Left hindlimb (tissue), 1 donor: ENCODE measurements around the gene SRSF12.
"Not testable (repeated sequence)": the region's sequence is repeated elsewhere in the genome, so short reads cannot be mapped to it uniquely, and the experiment has no call there.

Experiments
- DNase-seq: peaks from one replicate; pipeline ENCODE4 v3.0.0-alpha.2; 2018

SRSF12 gene

GRCh38 chr6:89069536-89070163, 48.2 kb downstream of the SRSF12 start:
- no peak for DNase-seq

- DNase-seq = no peak
Measured at GRCh38 chr6:89068695-89069094, 49.2 kb downstream of the SRSF12 start.

DNA sequence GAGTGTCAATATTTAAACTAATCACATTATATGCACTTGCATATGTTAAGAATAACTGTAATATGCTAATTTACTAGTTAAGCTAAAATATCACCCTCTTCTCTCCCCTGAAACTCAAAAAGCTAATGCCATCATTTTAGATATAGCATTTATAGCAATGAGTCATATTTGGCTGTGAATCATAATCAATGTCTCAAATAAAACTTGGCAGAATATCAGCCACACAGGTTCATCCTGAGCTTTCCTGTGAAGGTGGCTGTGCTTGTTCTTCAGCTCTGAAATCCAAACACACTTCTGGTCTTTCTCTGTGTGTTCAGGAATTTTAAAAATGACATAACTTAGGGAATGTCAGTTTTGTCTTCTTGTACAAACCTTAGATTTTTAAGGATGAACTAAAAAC, 50.1 kb downstream of the SRSF12 start:
- DNase-seq = no peak

DNA sequence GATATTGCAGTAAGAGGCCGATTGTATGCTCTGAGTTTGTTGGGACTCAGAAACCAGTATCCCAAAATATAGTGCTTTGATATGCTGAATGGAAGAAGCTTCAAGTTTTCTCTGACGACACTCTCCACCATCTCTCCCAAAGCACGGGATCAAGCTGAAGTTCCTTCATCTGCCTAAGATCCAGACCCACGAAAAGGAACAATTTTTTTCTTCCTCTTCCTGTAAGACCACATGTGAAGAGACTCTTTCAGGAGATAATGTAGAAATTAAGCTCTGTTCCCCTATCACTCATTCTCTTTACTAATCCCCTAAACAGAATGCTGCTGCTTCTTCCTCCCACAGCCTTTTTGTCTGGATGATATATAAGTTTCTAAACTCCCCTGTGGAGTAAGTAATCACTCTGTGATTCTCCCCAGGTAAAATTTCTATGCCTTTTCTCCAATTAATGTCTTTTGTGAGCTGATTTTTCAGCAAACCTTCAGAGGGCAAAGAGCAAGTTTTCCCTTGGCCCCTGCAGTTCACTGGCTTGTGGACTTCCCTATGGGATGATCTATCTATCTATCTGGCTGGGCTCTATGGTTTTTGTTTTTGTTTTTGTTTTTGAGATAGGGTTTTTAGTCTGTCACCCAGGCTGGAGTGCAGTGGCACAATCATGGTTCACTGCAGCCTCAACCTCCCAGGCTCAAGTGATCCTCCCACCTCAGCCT, 50.8 kb downstream of the SRSF12 start:
- no peak for DNase-seq

DNA sequence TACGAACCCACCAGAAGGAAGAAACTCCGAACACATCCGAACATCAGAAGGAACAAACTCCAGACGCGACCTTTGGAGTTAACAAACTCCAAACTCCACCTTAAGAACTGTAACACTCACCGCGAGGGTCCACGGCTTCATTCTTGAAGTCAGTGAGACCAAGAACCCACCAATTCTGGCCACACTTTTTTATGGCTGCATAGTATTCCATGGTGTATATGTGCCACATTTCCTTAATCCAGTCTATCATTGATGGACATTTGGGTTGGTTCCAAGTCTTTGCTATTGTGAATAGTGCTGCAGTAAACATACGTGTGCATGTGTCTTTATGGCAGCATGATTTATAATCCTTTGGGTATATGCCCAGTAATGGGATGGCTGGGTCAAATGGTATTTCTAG, 51.8 kb downstream of the SRSF12 start:
- DNase-seq = not testable (repeated sequence)

- DNase-seq = not testable (repeated sequence)
Measured at GRCh38 chr6:89064931-89065330, 52.9 kb downstream of the SRSF12 start.

- DNase-seq = no peak
Measured at GRCh38 chr6:89063881-89064280, 54.0 kb downstream of the SRSF12 start.

DNA sequence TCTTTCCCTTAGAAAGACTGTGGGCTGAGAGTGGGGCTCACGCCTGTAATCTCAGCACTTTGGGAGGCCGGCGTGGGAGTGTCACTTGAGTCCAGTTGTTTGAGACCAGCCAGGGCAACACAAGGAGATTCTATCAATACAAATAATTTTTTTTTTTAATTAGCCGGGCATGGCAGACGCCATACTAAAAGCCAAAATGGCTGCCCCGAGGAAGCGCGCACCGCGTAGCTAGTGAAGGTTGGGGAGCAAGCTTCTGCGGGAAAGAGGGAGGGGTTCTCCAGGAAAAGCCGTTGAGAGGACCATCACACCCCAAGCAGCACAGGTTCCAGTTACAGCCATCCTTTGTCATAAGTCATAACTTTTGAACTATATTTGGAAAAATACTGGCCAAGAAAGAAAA, 58.6 kb downstream of the SRSF12 start:
- no peak for DNase-seq

- DNase-seq = no peak
Measured at GRCh38 chr6:89058627-89059026, 59.2 kb downstream of the SRSF12 start.

DNA sequence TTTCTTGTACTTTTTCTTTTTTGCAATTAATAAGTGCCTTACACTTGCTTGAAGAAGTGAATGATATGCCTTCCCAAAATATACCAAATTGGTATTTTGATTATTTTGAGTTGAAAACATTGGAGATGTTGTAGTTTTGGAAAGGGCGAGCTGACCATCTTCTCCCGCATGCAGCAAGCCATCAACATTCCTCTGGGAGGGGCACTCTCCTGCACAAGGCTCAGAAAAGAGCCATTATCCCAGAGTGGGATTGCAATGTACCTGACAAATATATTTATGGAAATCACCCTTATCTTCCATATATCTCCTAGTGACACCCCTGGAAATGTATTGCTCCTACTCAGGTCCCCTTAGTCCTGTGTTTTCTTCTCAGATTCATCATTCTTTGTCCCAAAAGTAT, 60.1 kb downstream of the SRSF12 start:
- no peak for DNase-seq

GRCh38 chr6:89054208-89054607, 63.7 kb downstream of the SRSF12 start:
- DNase-seq = no peak

DNA sequence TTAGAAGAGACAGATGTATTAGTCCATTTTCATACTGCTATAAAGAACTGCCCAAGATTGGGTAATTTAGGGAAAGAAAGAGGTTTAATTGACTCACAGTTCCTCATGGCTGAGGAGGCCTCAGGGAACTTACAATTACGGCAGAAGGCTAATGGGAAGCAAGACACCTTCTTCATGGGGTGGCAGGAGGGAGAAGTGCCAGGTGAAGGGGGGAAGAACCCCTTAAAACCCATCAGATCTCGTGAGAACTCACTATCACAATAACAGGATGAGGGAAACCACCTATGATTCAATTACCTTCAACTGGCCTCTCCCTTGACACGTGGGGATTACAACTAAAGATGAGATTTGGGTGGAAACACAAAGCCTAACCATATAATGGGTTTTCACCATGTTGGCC, 66.2 kb downstream of the SRSF12 start:
- DNase-seq = no peak

- no peak for DNase-seq
Measured at GRCh38 chr6:89050697-89051096, 67.2 kb downstream of the SRSF12 start.

DNA sequence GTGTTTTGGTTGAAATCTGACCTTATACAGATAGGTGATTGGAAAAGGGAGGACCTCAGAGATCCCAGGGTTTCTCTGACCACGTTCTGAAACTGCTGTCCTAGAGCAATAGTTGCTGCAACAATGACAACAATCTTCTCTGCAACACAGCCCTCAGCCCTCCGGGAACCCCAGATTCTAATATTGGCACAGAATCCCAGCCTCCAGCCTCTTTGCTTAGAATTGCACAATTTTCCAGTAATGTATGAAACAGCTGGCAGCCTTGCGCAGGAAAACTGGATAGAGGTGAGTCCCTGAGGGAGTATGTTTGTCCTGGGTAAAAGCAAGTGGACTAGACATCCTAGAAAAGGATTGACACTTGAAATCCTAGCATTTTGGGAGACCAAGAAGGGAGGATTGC, 67.7 kb downstream of the SRSF12 start:
- DNase-seq = no peak

- no peak for DNase-seq
Measured at GRCh38 chr6:89048985-89049384, 68.9 kb downstream of the SRSF12 start.

GRCh38 chr6:89048288-89048923, 69.5 kb downstream of the SRSF12 start:
- no peak for DNase-seq

DNA sequence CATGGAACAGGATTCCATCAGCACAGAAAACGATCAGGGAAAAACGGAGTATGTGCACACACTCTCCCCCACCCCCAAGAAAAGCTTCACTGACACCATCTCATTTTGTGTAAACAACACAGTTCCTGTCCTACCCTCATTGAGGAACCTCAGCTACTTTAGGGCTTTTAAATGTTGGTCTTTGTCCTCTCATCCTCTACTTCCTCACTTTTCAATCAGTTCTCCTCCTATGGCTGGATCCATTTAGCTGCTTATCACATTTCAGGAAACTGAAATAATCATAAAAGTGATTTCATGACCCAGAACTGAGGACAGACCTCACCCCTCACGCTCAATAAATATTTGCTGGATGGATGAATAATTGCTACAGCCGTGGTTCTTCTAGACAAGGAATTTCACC, 70.4 kb downstream of the SRSF12 start:
- DNase-seq = no peak
